ENCODE results near the gene TRABD2B.

GRCh38 chr1:47813970-47814369 lies 183.2 kb downstream of the TRABD2B start:
- TF ChIP-seq CTCF (IDR thresholded peaks at IDR 0.05) (no peak), EP300 (IDR thresholded peaks at IDR 0.05) (no peak)
